Suppressor macrophage treated with lipopolysaccharide for 1 hour (primary cell): ENCODE data around the gene KLHL29.

Source experiments
- DNase-seq, 3 donors: peaks; one replicate each; pipeline ENCODE4 v3.0.0-alpha.2; 2020 to 2022

KLHL29 gene

GRCh38 chr2:23518481-23519333, 133.7 kb downstream of the KLHL29 start:
- no peak for DNase-seq

DNA sequence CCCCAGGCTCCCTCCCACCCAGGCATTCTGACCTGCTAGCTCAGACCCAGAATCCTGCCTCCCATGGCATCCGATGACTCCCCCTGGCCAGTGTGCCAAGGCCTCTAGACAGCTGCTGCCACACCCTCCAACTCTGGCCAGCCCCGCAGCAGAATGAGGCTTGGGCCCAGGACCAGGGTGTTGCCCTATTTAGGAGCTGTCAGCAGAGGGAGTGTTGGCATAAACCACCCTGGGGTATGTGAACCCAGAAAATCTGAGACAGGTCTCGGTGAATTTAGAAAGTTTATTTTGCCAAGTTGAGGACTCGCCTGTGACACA, 134.3 kb downstream of the KLHL29 start:
- DNase-seq, result no peak

DNA sequence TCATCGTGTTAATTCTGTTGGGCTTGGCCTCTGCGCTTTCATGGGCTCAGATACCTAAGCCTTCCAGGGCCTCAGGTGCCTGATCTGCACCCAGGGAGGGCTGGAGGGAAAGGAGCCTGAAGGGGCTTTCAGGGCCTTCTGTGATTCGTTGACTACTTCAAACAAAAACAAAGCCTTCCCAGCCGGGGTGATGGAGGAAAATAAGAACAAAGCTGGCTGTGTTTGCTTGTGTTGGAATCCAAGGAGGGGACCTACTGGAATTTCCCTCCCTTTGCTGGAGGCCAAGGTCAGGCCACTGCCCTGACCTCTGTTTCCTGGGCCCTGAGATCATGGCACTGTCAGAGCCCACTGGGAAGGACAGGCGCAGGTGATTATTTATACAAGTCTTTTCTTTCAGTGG, 135.3 kb downstream of the KLHL29 start:
- DNase-seq, result no peak

- DNase-seq, result no peak
Measured at GRCh38 chr2:23521060-23521459, 136.1 kb downstream of the KLHL29 start.

- DNase-seq, result no peak
Measured at GRCh38 chr2:23522726-23523372, 137.9 kb downstream of the KLHL29 start.

DNA sequence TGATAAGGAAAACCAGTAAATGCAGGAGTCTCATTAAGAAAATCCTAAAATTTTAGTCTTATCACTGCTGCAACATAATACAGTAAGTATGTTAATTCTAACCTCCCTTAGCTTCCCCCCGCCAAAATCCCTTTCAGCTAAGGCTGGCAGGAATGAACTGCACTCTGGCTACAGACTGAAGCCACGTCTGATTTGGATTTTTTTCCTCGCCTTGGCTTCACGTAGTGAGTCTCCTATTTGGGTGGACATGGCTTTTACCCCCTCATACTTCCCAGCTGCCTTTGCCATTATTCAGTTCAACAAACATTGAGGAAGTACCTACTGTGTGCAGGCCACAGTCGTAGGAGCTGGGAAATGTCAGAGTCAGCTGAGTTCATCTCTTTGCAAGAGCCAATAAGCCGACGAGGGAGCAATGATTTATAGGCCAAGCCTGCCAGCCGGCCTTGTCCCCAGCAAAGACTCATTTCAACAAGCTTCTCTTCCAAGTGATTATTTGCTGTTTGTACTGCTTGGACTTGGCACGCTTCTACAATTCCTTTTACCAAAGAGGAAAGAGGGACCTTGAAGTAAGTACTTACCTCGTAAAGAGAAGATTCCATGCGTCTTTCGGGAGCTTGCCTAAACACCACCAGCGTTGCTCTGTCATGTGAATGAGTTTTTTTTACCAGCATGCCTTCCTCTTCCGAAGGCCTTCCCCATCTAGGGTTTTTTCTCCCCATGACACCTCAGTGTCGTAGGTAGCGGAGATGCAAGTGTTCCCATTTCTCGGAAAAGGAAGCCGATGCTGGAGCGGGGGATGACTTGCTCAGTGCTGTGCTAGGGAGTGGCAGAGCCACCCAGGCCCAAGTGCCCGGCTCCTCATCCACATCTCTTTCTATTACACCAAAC, 138.6 kb downstream of the KLHL29 start:
- no peak for DNase-seq

DNA sequence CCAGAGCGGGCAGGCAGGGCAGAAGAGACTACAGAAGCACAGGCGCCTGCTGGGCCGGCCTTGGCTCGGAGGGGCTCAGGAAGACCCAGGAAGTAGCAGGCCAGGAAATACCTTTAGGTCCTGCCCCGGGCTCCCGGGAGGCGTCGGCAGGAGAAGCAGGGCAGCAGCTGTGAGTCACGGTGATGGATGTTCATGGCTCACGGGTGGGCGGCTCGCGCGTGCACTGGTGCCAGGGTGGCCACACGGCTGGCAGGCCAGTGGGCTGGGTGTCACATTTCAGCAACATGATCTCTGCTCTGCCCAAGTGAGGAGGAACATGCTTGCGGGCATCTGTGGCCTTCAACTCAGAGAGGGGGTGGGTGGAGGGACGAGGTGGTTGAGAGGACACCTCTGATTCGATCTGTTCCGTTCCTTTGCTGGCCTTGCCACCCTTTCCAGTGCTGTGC, 139.3 kb downstream of the KLHL29 start:
- no peak for DNase-seq

GRCh38 chr2:23525137-23525765, 140.3 kb downstream of the KLHL29 start:
- no peak for DNase-seq

GRCh38 chr2:23526114-23526513, 141.1 kb downstream of the KLHL29 start:
- peak in 2 of 3 donors; percentile 15 to 31 for DNase-seq

GRCh38 chr2:23526835-23527790, 142.1 kb downstream of the KLHL29 start:
- no peak for DNase-seq

DNA sequence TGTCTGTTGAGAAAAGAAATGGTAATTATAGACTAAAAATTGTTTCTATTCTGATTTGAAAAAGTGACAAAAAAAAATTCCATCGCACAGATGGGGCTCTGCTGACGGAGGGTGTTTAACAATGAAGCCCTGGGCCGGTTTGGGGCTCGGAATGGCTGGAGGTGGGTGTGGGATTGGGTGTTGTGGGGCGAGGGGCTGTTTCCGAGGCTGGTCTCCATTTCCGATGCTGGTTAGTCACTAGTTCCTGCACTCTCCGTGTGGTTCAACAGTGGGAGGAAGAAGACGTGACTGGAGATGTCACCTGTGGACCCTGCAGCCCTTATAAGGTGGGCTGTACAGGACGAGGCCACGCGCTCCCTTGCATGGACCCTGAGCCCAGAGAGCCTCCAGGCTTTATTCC, 143.2 kb downstream of the KLHL29 start:
- DNase-seq, result no peak

DNA sequence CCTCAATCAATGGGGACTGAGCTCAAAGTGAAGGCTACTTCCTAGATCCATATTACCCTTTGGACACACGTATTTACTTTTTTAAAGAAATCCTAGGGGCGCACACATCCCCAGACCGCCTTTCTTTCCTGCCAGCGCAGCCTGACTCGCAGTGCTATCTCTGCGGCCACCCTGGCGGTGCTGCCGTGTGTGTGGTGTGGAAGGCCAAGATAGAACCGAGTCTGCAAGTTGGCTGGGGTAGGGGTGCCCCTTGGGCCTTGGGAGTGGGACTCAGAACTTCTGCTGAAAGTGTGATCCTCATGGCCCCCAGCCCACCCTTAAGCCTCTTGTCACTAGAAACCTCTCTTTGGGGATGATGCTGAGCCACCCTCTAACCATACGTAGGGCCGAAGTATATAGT, 143.7 kb downstream of the KLHL29 start:
- DNase-seq, result no peak

GRCh38 chr2:23529659-23530058, 144.7 kb downstream of the KLHL29 start:
- no peak for DNase-seq

DNA sequence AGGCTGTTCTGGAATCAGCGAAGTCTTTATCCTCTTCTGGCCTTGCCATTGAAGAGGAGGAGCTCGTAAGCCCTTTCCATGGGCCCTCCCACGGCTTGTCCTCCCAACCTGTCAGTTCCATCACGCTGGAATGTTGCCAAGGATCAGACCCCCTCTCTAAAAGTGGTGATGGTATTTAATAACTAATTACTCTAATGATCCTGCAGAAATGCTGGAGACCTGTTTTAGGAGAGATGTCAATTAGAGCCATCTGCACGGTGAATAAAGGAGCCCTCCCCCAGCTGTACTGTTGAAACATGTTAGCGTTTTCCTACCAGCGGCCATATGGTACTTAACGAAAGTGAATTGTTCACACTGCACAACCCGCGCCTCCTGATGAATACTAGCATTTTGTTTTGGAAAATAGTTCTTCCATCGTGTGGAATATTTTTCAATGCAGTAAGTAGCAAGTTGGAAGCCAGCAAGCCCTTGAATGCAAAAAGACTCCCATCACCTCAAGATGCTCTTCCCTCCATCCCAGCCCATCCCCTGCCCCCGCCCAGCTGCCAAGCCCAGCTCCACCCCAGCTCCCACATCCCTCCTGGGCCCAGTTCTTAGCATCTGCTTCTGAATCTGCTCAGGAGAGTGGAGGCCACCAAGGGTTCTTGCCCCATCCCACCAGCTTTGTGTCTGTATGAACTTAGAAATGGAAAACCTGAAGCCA, 145.4 kb downstream of the KLHL29 start:
- no peak for DNase-seq

- no peak for DNase-seq
Measured at GRCh38 chr2:23530909-23531276, 145.9 kb downstream of the KLHL29 start.

GRCh38 chr2:23531280-23531679, 146.3 kb downstream of the KLHL29 start:
- no peak for DNase-seq

DNA sequence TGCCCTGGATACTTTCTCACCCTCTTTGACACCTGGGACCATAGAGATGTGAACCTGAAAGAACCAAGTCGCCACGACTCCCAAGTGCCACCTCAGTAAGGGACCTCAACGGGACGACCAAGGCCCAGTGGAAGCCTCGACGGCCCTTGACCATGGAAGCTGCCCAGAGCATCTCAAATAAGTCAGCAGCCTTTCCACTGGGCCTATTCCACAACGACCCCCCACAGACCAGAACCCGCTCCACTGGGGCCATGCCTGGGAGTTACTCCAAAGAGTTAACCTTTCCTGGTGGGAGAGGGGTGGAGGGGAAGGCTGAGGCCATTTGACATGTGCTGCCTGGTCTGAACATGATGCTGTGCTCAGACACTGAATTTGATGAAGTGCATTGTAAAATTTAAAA, 146.9 kb downstream of the KLHL29 start:
- DNase-seq, result no peak

GRCh38 chr2:23532391-23533337, 147.7 kb downstream of the KLHL29 start:
- no peak for DNase-seq

- DNase-seq, result no peak
Measured at GRCh38 chr2:23533338-23533695, 148.3 kb downstream of the KLHL29 start.

GRCh38 chr2:23534771-23535170, 149.8 kb downstream of the KLHL29 start:
- no peak for DNase-seq
